Measurements from ENCODE around the gene LAGE3. TPM values are rescaled to one million over a fixed set of nuclear protein-coding genes. Genes with fewer than 3 reads are reported as not detected.

Gene LAGE3, protein sequence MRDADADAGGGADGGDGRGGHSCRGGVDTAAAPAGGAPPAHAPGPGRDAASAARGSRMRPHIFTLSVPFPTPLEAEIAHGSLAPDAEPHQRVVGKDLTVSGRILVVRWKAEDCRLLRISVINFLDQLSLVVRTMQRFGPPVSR
- total RNA-seq, result 16.8 and 34.5 TPM in 2 replicates

DNA sequence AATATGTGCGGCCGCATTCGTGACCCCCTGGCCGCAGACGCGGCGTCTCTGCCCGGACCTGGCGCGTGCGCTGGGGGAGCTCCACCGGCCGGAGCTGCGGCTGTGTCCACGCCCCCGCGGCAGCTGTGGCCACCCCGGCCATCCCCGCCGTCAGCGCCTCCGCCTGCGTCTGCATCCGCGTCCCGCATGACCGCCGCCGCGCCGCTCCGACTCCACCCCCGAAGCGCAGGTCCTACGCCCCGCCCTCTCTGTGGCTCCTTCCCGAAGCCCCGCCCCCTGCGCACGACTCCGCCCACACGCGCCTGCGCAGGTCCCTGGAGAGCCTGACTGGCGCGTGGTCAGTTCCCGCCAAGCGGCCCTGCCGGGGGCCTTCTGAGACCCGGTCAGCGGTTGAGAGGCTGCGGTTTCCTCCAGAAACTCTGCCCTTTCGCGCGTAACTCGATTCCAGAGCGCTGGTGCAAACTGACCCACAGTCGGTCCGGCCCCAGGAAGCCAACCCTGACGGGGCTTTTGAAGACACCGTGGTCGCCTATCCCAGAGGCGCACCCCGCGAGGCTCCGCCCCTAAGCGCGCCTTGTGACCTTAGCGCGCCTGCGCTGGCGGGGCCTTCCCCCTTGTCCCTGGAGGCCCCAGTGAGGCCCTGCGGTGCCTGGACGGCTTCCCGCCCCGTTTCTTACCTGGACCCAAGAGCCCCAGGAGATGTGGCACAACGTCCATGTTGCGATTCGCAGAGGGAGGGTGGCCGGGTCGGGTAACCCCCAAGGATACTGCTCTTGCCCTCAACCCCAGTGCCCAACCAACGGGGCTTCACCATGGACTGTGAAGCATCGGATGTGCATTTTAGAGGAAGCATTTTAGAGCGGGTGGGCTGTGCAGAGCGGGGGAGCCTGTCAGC is at the start of gene LAGE3:
TSS of gene LAGE3 (minus strand) at position 554 of the 895 bp plus-strand sequence. CDS start at position 188, 366 bp downstream.

DNA sequence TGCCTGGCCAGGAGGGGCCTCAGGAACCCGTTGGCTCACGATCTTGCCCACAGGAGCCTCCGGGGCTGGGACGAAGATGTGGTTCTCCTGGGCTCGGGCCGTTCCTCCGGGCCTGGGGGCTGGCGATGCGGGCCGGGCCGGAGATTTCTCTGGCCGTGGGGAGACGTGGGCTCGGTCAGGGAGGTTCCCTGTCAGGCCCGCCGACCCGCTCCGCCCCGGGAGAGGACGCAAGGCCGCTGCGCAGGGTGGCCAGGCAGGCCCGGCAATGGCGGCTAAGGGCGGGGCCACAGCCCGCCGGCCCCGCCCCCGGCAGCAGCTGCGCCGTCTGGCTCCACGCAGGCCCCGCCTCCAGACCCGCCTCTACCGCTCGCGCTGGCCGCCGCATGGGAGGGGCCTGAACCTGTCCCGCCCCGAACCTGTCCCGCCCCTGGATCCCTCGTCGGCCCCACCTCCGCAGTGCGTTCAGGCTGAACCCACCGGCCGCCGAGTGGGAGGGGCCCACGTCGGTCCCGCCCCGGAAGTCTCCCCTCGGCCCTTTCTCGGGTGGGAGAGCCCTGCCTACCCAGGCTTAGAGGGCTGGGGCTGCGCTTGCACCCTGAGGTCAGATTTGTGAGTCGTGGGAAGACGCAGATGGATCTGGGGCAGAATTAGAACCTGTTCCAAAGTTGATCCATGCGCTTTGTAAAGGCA is 37.0 kb upstream of the LAGE3 start, which contains the start of gene FAM3A:
TSS of gene FAM3A (minus strand) at position 267 of the 690 bp plus-strand sequence. CDS start 460 bp downstream, outside the sequence.

DNA sequence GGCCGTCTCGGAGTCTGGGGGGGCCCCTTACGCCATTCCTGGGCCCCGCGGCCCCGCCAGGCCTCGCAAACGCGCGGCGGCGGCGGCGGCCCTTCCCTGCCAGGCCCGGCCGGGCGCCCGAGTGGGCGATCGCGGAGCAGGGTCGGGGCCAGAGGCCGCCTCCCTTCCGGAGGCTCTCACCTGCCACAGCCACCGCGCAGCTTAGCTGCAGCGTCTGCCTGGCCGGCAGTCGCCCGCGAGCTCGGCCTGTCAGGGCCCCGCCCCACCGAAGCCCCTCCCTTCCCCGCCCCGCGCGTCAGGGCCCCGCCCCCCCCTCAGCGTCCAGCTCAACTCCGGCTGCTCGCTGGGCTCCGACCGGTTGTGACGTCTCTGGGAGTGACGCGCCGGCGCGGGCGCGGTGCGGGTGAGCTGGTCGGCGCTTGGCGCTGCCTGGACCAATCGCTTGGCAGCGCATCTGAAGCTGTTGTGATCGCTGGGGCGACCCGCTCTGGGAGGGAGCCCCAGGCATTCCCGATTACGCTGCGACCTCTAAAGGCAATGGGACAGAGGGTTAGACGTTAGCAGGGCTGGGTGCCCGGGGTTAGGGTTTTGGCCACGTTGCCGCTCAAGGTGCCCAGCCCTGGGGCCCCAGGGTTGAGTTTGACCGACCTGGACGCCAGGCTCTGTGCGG is 11.5 kb upstream of the LAGE3 start, which contains the start of gene SLC10A3:
TSS of gene SLC10A3 (minus strand) at position 216 of the 670 bp plus-strand sequence. CDS start 1,689 bp downstream, outside the sequence.

DNA sequence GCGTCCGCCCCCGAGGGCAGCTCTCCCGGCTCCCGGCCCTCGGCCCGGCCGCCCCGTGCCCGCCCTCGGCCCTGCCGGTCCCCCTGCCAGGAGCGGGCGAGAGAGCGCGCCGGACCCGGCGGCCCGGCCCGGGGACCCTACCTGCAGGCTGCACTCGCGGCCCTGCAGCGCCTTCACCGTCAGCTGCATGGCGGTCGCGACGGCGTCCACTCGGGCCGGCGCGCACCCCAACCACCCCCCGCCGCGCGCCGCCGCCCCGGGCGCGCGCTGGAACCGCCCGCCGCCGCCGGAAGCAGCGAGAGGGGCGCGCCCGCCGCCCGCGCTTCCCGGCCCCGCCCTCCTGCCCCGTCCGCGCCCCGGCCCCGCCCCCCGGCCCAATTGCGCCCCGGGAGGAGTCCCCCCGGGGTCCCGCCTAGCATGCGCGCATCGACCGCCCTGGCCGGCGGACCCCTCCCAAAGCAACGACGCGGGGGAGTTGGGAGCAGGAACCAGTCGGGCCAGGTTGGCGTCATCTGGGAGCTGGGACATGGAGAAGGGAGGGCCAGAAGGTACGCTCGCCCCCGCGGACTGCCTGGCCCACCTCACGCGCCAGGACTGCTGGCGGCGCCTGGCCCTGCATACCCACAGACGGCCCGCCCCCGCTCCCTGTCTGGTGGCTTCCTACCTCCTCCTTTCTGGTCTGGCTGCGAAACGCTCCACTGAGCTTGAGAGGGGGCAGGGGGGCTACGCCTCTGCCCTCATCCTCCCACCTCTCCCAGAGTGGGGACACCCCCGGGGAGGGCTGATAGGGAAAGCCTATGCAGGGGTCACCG is 7.5 kb upstream of the LAGE3 start, which contains the start of gene UBL4A:
TSS of gene UBL4A (minus strand) at position 220 of the 812 bp plus-strand sequence. CDS start at position 189, 31 bp downstream.

DNA sequence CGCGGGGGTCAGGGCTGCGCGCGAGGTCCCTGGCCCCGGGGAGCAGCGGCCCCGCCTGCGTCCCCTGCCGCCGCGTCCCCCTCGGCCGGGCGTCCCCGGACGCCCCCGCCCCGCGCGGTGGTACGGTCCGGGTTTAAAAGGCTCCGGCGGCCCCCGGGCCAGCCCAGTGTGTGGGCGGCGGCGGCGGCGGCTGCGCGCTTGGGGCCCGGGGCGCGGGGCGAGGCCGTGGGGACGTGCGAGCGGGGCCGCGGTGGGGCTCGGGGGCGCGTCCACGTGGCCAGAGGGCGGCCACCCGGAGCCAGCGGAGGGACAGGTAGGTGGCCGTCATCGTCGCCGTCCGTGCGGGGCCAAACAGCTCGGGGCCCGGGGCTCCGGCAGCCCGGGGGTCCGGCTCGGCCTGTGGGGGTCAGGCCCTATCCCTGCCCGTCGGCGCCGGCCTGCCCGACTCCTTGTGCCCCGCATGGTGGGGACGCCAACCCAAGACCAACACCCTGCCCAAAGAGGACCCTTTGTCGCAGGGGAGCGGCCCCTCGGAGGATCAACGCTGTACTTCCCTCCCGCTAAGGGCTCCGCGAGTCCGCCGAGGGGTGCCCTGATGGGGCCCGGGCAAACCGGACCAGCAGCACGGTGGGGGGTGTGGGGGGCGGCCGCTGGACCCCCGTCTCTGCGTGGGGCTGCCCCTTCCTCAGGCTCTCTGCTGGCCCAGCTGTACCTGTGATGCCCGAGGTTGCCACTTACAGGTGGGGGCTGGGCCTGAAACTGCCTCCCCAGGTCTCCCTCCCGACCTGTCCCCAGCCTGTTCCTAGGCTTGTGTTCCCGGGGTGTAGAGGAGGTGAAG is 20.7 kb downstream of the LAGE3 start, which contains the start of gene PLXNA3:
TSS of gene PLXNA3 (plus strand) at position 166 of the 838 bp plus-strand sequence. CDS start 1,903 bp downstream, outside the sequence.

DNA sequence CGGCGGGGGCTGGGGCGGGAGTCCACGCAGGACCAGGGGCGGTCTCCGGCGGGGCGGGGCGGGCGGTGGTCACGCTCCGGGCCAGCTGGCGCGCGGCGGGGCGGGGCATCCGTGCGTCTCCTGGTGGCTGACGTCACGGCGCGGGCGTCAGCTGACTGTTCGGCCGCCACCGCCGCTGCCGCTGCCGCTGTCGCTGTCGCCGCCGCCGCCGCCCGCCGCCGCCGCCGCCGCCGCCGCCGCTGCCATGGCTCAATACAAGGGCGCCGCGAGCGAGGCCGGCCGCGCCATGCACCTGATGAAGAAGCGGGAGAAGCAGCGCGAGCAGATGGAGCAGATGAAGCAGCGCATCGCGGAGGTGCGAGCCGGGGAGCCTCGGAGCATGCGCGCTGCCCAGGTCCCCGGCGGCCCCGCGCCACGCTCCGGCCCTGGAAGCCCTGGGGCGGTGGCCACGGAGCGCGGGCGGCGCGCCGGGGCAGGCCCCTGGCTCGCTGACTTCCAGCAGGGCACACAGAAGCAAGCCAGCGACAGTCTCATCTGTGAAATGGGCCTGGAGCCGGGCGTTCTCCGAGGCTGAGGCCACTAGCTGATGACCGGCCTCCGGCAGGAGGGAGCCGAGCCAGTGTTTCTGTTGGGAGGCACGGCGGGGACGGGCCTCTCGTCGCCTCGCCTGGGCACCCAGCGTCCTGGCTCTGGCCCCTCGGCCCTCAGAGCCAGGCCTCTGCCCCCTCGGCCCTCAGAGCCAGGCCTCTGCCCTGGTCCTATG is 34.9 kb downstream of the LAGE3 start, which contains the start of gene FAM50A:
TSS of gene FAM50A (plus strand) at position 150 of the 763 bp plus-strand sequence. CDS start at position 245, 95 bp downstream.

DNA sequence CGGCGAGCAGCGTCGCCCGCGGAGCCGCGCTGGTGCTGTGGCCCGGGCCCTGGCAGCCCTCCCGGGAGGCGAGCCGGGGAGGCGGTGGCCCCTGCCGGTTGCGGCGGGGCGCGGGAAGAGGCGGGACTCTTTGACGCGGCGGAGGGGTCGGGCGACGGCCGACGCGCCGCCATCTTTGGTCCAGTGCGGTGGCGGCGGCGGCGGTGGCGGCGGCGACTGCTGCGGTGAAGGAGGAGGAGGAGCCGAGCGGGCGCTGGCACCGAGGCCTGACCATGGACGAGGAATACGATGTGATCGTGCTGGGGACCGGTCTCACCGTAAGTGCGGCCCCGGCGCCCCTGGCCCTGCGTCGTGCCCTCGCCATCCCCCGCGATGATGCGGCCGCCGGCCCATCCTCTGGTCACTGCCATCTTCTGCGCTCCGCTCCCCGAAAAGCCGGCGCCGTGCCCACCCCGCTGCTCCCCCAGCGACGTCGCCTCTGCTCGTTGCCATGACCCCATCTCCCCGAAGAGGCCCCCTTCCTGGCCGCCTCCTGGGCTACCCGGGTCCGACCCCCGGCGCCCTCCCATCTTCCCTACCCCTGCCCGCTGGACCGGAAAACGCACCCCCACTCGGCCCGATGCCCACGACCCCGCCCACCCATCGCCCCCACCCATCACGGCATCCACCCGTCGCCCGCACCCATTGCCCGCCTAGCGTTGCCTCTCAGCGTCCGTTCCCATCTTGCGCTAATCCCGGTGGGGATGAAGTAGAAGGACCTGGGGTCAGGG is 41.9 kb downstream of the LAGE3 start, which contains the start of gene GDI1:
TSS of gene GDI1 (plus strand) at position 172 of the 770 bp plus-strand sequence. CDS start at position 273, 101 bp downstream.

DNA sequence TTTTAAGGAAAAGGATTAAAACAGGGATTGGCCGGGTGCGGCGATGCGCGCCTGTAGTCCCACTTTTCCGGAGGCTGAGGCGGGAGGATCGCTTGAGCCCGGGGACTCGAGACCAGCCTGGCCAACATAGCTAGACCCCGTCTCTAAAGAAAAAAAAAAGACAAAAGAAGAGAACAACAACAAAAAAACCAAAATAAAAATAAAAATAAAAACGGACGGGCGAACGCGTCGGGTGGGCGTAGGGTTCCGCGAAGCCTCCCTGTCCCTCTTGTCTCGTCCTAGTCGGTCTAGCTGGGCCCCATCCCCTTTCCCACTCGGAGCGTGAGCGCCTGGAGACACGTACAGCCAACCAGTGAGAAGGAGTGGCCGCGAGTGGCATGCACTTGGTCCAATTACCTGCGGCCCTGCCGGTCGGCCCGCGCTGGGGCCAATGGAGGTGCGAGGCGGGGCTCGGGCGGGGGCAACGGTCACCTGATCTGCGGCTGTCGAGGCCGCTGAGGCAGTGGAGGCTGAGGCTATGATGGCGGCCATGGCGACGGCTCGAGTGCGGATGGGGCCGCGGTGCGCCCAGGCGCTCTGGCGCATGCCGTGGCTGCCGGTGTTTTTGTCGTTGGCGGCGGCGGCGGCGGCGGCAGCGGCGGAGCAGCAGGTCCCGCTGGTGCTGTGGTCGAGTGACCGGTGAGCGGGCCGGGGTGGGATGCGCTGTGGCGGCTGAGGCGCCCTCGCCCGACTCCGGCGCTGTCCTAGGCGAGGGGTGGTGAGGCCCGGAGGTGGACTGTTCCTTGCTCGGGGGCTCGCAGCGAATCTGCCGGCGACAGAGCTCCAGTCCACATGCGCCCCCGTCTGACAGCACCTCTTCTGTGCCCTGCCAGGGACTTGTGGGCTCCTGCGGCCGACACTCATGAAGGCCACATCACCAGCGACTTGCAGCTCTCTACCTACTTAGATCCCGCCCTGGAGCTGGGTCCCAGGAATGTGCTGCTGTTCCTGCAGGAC is 50.6 kb downstream of the LAGE3 start, which contains the start of gene ATP6AP1:
TSS of gene ATP6AP1 (plus strand) at position 502 of the 996 bp plus-strand sequence. CDS start at position 518, 16 bp downstream.

Other genes with a start within 250 kb of the LAGE3 start
- gene OPN1MW3, start 221.7 kb downstream of the LAGE3 start, total RNA-seq, result not detected in 2 replicates
- gene TEX28, start 184.2 kb downstream of the LAGE3 start, total RNA-seq, result not detected in 2 replicates
- gene TKTL1, start 183.5 kb downstream of the LAGE3 start, total RNA-seq, result not detected in 2 replicates
- gene FLNA, start 104.6 kb downstream of the LAGE3 start, total RNA-seq, result 796 and 1,439 TPM in 2 replicates
- gene EMD, start 100.0 kb downstream of the LAGE3 start, total RNA-seq, result 17.3 and 17.4 TPM in 2 replicates
- 5,235 and 8,047 TPM in 2 replicates for gene RPL10, start 80.9 kb downstream of the LAGE3 start, total RNA-seq
- gene DNASE1L1, start 70.0 kb downstream of the LAGE3 start, total RNA-seq, result 65.8 and 69.7 TPM in 2 replicates
- 23.7 and 27.0 TPM in 2 replicates for gene TAFAZZIN, start 67.7 kb downstream of the LAGE3 start, total RNA-seq
- 69.6 and 81.0 TPM in 2 replicates for gene ATP6AP1, start 50.6 kb downstream of the LAGE3 start, total RNA-seq
- 38.8 and 56.4 TPM in 2 replicates for gene GDI1, start 42.1 kb downstream of the LAGE3 start, total RNA-seq
- 44.1 and 60.5 TPM in 2 replicates for gene FAM50A, start 35.1 kb downstream of the LAGE3 start, total RNA-seq
- 11.3 TPM in 2 replicates for gene PLXNA3, start 21.0 kb downstream of the LAGE3 start, total RNA-seq
- gene UBL4A, start 7.3 kb upstream of the LAGE3 start, total RNA-seq, result 56.6 and 82.7 TPM in 2 replicates
- 20.5 and 22.4 TPM in 2 replicates for gene SLC10A3, start 11.3 kb upstream of the LAGE3 start, total RNA-seq
- 31.1 and 36.1 TPM in 2 replicates for gene FAM3A, start 37.0 kb upstream of the LAGE3 start, total RNA-seq
- gene G6PD, start 67.6 kb upstream of the LAGE3 start, total RNA-seq, result 23.9 and 49.9 TPM in 2 replicates
- 11.7 and 11.8 TPM in 2 replicates for gene IKBKG, start 68.3 kb upstream of the LAGE3 start, total RNA-seq
- gene CTAG1A, start 105.9 kb upstream of the LAGE3 start, total RNA-seq, result not detected in 2 replicates
- gene CTAG1B, start 140.0 kb upstream of the LAGE3 start, total RNA-seq, result not detected in 2 replicates
- not detected in 2 replicates for gene CTAG2, start 174.3 kb upstream of the LAGE3 start, total RNA-seq

Measured in tracheal epithelial cell (primary cell).